K562 (cell line): ENCODE measurements around the gene SPTBN5. TPM values are rescaled to one million over a fixed set of nuclear protein-coding genes. Genes with fewer than 3 reads are reported as not detected.

Source experiments
- ATAC-seq: fragments of 200-7000 bp; cut with Tn5 transposase; 3 replicates; pipeline ENCODE4 v1.9.1; 2020; ENCODE audit warnings: moderate library complexity
- BruUV-seq: library from RNA; stranded (reverse); fragments of 400-500 nt; replicated peaks from 2 replicates; lab custom pipeline; 2021; lab: Mats Ljungman, UMichigan
- CTCF ChIA-PET: fragments of 300-600 bp; formaldehyde crosslinking; extraction: SDS; loops from one replicate; lab custom pipeline; 2021; ENCODE audit warnings: low intra/inter-chr PET ratio; lab: Yijun Ruan, JAX
- POLR2A ChIA-PET: fragments of 300-600, 350-650 bp; sonication (Branson Sonifier 250); formaldehyde crosslinking; extraction: SDS; loops from one replicate; lab custom pipeline; 2021; ENCODE audit warnings: antibody characterized with exemption, inconsistent platforms; lab: Yijun Ruan, JAX
- DNase-seq, 4 experiments: peaks; one replicate each; pipeline versions ENCODE4 v3.0.0 to v3.0.0-alpha.2; 2011 to 2018; ENCODE audit warnings: low spot score in 3 of 4, mixed read lengths in 3 of 4; ENCODE audit errors: extremely low read depth in 1 of 4
- FAIRE-seq: peaks from 2 replicates; lab custom pipeline; 2011; peaks lifted over from hg19 to GRCh38; lab: Jason Lieb, UNC
- H2AFZ ChIP-seq: 2 replicates; pipeline ENCODE4 v1.6.0; 2011; ENCODE audit warnings: low read depth, low read length, control low read depth, inconsistent platforms
- H3K27ac ChIP-seq: fragments of 200-600 bp; 3 replicates; pipeline ENCODE4 v1.8.0; 2011; ENCODE audit warnings: low read depth, mild to moderate bottlenecking, control low read depth, inconsistent platforms, low read length, moderate library complexity, mixed read lengths; ENCODE audit errors: extremely low read depth
- H3K27me3 ChIP-seq, 2 experiments: fragments of 300-600 bp in 1 of 2; 2 replicates in 1 of 2; 3 replicates in 1 of 2; pipeline versions ENCODE4 v1.6.0 to v1.8.0; 2011; ENCODE audit warnings: inconsistent platforms in 2 of 2, low read length in 2 of 2, mild to moderate bottlenecking in 1 of 2, mixed read lengths in 1 of 2, moderate library complexity in 1 of 2; ENCODE audit not compliant: control insufficient read depth in 2 of 2, insufficient read depth in 2 of 2
- H3K36me3 ChIP-seq: fragments of 300-600 bp; 3 replicates; pipeline ENCODE4 v1.8.0; 2011; ENCODE audit warnings: mild to moderate bottlenecking, low read length, inconsistent platforms; ENCODE audit not compliant: control insufficient read depth, insufficient read depth
- H3K4me1 ChIP-seq, 2 experiments: fragments of 200-600 bp in 1 of 2; replicated peaks in 1 of 2; 2 replicates in 1 of 2; 3 replicates in 1 of 2; pipeline versions ENCODE4 v1.5.1 to v1.8.0; 2011; ENCODE audit warnings: inconsistent platforms in 2 of 2, low read length in 2 of 2, mild to moderate bottlenecking in 1 of 2, mixed read lengths in 1 of 2, moderate library complexity in 1 of 2; ENCODE audit not compliant: control insufficient read depth in 2 of 2, insufficient read depth in 2 of 2
- H3K4me2 ChIP-seq: 2 replicates; pipeline ENCODE4 v1.6.1; 2011; ENCODE audit warnings: low read length, control low read depth, inconsistent platforms, mixed read lengths; ENCODE audit not compliant: insufficient read depth
- H3K4me3 ChIP-seq: fragments of 200-600 bp; sonication (generic), shearing (Covaris generic); 2 replicates; pipeline ENCODE4 v1.5.1; 2016; ENCODE audit warnings: control low read depth, inconsistent platforms
- H3K79me2 ChIP-seq: fragments of 200-600 bp; 3 replicates; pipeline ENCODE4 v1.8.0; 2011; ENCODE audit warnings: low read length, inconsistent platforms; ENCODE audit not compliant: control insufficient read depth, insufficient read depth
- H3K9ac ChIP-seq, 2 experiments: 2 replicates each; pipeline versions ENCODE4 v1.6.0 to v1.6.1; 2011; ENCODE audit warnings: low read depth in 2 of 2, low read length in 2 of 2, control low read depth in 1 of 2, inconsistent platforms in 1 of 2, mild to moderate bottlenecking in 1 of 2, mixed read lengths in 1 of 2; ENCODE audit not compliant: insufficient read depth in 1 of 2
- H3K9me1 ChIP-seq: one replicate; pipeline ENCODE4 v1.6.0; 2011; ENCODE audit warnings: inconsistent platforms, mild to moderate bottlenecking, low read length, moderate library complexity; ENCODE audit not compliant: control insufficient read depth, insufficient read depth
- H3K9me3 ChIP-seq: replicated peaks from 2 replicates; pipeline ENCODE4 v1.5.1; 2011; ENCODE audit warnings: low read depth, low read length, inconsistent platforms; ENCODE audit not compliant: control insufficient read depth, insufficient read depth
- H4K20me1 ChIP-seq: replicated peaks from 2 replicates; pipeline ENCODE4 v1.6.1; 2011; ENCODE audit warnings: low read length, inconsistent platforms, mixed read lengths; ENCODE audit not compliant: control insufficient read depth, insufficient read depth
- ATF7 ChIP-seq: fragments of 450-650 bp; IDR thresholded peaks from 2 replicates; pipeline ENCODE4 v1.7.1; 2014; ENCODE audit warnings: mild to moderate bottlenecking, moderate library complexity
- BDP1 ChIP-seq: IDR thresholded peaks from 3 replicates; pipeline ENCODE4 v1.6.1; 2011; ENCODE audit not compliant: insufficient read length, insufficient read depth
- DNMT1 ChIP-seq: fragments of 450-650 bp; IDR thresholded peaks from 2 replicates; pipeline ENCODE4 v1.6.1; 2016; ENCODE audit warnings: antibody characterized with exemption, mild to moderate bottlenecking
- EHMT2 ChIP-seq: fragments of 450-650 bp; IDR thresholded peaks from 2 replicates; pipeline ENCODE4 v1.6.1; 2018; ENCODE audit warnings: antibody characterized with exemption
- EP400 ChIP-seq: fragments of 450-650 bp; IDR thresholded peaks from 2 replicates; pipeline ENCODE4 v1.6.1; 2017; ENCODE audit warnings: antibody characterized with exemption, mild to moderate bottlenecking, moderate library complexity
- FOS ChIP-seq: IDR thresholded peaks from 3 replicates; pipeline ENCODE4 v1.6.1; 2011; ENCODE audit not compliant: insufficient read length; ENCODE audit errors: extremely low read depth
- HNRNPH1 ChIP-seq: fragments of 200-400 bp; formaldehyde crosslinking; optimal IDR thresholded peaks from 2 replicates; pipeline ENCODE3; 2017; ENCODE audit warnings: low read depth, mild to moderate bottlenecking, low read length, moderate library complexity
- JUND ChIP-seq, 2 experiments: IDR thresholded peaks; 2 replicates in 1 of 2; 3 replicates in 1 of 2; pipeline ENCODE4 v1.6.1; 2011; ENCODE audit warnings: borderline replicate concordance in 2 of 2, low read depth in 2 of 2, low read length in 2 of 2, improper control_type of control experiment in 1 of 2, missing biosample characterization in 1 of 2, missing genetic modification characterization in 1 of 2, missing genetic modification reagents in 1 of 2
- KDM1A ChIP-seq, 2 experiments: fragments of 450-650 bp; IDR thresholded peaks; 2 replicates each; pipeline ENCODE4 v1.6.1; 2016; ENCODE audit warnings: mild to moderate bottlenecking in 2 of 2
- KLF6 ChIP-seq: fragments of 250-450 bp; sonication (Bioruptor Pico); IDR thresholded peaks from 2 replicates; pipeline ENCODE4 v1.4.0; 2020; ENCODE audit warnings: mild to moderate bottlenecking, moderate library complexity, borderline replicate concordance
- NCOA2 ChIP-seq, 2 experiments: fragments of 450-650 bp; IDR thresholded peaks; 2 replicates each; pipeline ENCODE4 v1.6.1; 2018; ENCODE audit warnings: mild to moderate bottlenecking in 2 of 2, moderate library complexity in 1 of 2; ENCODE audit not compliant: partially characterized antibody in 2 of 2
- RFX5 ChIP-seq: IDR thresholded peaks from 2 replicates; pipeline ENCODE4 v1.6.1; 2011; ENCODE audit warnings: low read depth, mild to moderate bottlenecking, improper control_type of control experiment, low read length
- STAG1 ChIP-seq: sonication (generic); formaldehyde crosslinking; IDR thresholded peaks from 2 replicates; pipeline ENCODE4 v1.5.0; 2020; ENCODE audit warnings: missing genetic modification reagents, borderline replicate concordance
- TEAD1 ChIP-seq, 2 experiments: fragments of 450-650 bp in 1 of 2; sonication (generic) in 1 of 2; formaldehyde crosslinking; IDR thresholded peaks; 2 replicates each; pipeline versions ENCODE4 v1.4.0 to v1.8.0; 2020 to 2022; ENCODE audit warnings: mild to moderate bottlenecking in 2 of 2, missing genetic modification reagents in 1 of 2
- XRCC3 ChIP-seq: fragments of 450-650 bp; IDR thresholded peaks from 2 replicates; pipeline ENCODE4 v1.6.1; 2017; ENCODE audit warnings: mild to moderate bottlenecking, moderate library complexity
- ZBTB2 ChIP-seq: fragments of 450-650 bp; IDR thresholded peaks from 2 replicates; pipeline ENCODE4 v1.6.1; 2016; ENCODE audit warnings: antibody characterized with exemption
- ZNF274 ChIP-seq: IDR thresholded peaks from 2 replicates; pipeline ENCODE4 v1.6.1; 2011; ENCODE audit warnings: low read depth, mild to moderate bottlenecking, low read length, moderate library complexity, borderline replicate concordance
- ZNF347 ChIP-seq: fragments of 450-650 bp; formaldehyde crosslinking; IDR thresholded peaks from 2 replicates; pipeline ENCODE4 v1.4.0; 2020; ENCODE audit warnings: low read depth, mild to moderate bottlenecking, moderate library complexity
- ZNF79 ChIP-seq: fragments of 250-450 bp; sonication (Bioruptor Pico); IDR thresholded peaks from 2 replicates; pipeline ENCODE4 v1.4.0; 2020; ENCODE audit warnings: low read depth, mild to moderate bottlenecking, moderate library complexity
- WGBS: fragments of 100-300 bp; shearing (Covaris generic); methylation state at CpG from one replicate; pipeline ENCODE4 v1.1.6; 2016; ENCODE audit warnings: low coverage, mixed read lengths; ENCODE audit not compliant: insufficient coverage; ENCODE audit errors: missing lambda C conversion rate; 5-methylcytosine and 5-hydroxymethylcytosine counted together
- in situ Hi-C: fragments of 300-500 bp; cut with MboI; formaldehyde crosslinking; loops from 4 replicates; pipeline ENCODE4 v1.15.0; 2018; ENCODE audit warnings: inconsistent platforms, mixed read lengths
- intact Hi-C: fragments of 100-400 bp; cut with micrococcal nuclease; formaldehyde crosslinking; loops from 2 replicates; pipeline ENCODE4 v1.14.2; 2022
- polyA plus RNA-seq, 8 experiments: library from polyadenylated mRNA; depleted of rRNA in 4 of 8; stranded (reverse) in 5 of 8; unstranded in 3 of 8; fragments of >200 nt; fragmentation: Nextera tagmentation in 2 of 8; fragmentation: Illumina TruSeq in 1 of 8; extraction: Ambion mirVana in 2 of 8; extraction: Trizol in 1 of 8; gene quantifications; 2 replicates each; pipeline versions ENCODE4 v1.2.1 to v1.2.3, GENCODE V29; 2011 to 2014; ENCODE audit warnings: inconsistent platforms in 1 of 8, missing spikeins in 1 of 8
- total RNA-seq, 7 experiments: library from RNA; depleted of rRNA in 6 of 7; stranded (reverse); fragments of >200 nt in 6 of 7; fragmentation: Illumina TruSeq in 2 of 7; extraction: Trizol in 2 of 7; gene quantifications; 2 replicates each; pipeline versions ENCODE4 v1.2.1 to v1.2.3, GENCODE V29; 2011 to 2021; ENCODE audit warnings: low replicate concordance in 1 of 7
- TF ChIP-seq, protein P1 (sequence below): sonication (generic); IDR thresholded peaks from 2 replicates; pipeline ENCODE4 v1.6.1; 2016
- TF ChIP-seq, protein P2 (sequence below): IDR thresholded peaks from 2 replicates; pipeline ENCODE4 v1.6.1; 2014; ENCODE audit warnings: antibody characterized with exemption

SPTBN5 gene
- total and polyA plus RNA-seq, 9 of the 15 experiments (the other 6 are each of a cell fraction or from before 2014, with no cell fraction given), result 0.02 TPM; not detected in 8

GRCh38 chr15:41801185-41801584 lies 92.7 kb downstream of the SPTBN5 start (continued):
- TF ChIP-seq, protein P1, sequence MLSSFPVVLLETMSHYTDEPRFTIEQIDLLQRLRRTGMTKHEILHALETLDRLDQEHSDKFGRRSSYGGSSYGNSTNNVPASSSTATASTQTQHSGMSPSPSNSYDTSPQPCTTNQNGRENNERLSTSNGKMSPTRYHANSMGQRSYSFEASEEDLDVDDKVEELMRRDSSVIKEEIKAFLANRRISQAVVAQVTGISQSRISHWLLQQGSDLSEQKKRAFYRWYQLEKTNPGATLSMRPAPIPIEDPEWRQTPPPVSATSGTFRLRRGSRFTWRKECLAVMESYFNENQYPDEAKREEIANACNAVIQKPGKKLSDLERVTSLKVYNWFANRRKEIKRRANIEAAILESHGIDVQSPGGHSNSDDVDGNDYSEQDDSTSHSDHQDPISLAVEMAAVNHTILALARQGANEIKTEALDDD, result no peak
- TF ChIP-seq BDP1, result no peak
- no peak for TF ChIP-seq DNMT1
- no peak for TF ChIP-seq TEAD1 (CRISPR knock-in tag; IDR thresholded peaks at IDR 0.05)
- no peak for TF ChIP-seq XRCC3
- TF ChIP-seq ZBTB2, result no peak
- TF ChIP-seq ZNF274, result no peak
- no peak for TF ChIP-seq RFX5

DNA sequence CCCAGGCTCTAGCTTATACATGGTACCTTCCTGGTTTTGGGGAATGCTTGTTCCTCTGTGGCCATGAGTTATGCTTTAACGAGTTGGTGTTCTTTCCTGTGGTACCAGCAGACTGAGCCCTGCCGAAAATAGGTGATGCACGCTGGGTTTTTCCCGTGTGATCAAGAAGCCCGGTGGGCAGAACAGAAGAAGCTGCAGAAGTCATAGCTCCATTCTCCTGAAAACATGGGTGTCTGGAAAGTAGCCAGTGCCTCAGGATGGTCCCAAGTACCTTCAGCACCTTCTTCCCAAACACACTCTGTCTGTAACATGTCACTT lies 94.4 kb downstream of the SPTBN5 start:
- no peaks in the 10 kb centered on the region for H3K36me3 ChIP-seq
- H3K4me2 ChIP-seq, result no peak overlapping the region
- H3K4me1 ChIP-seq, result no peaks in the 10 kb centered on the region
- POLR2A ChIA-PET, result interaction anchor here (2.2 kb wide), 1 partner anchor 25 kb away, joined by 7 read pairs; the partner anchor contains the start of gene MAPKBP1
- ATAC-seq, result no peak
- no peak overlapping the region for H3K27ac ChIP-seq
- H2AFZ ChIP-seq, result no peak overlapping the region
- in situ Hi-C loops (no loop called here), intact Hi-C loops (no loop called here)
- no peaks in the 10 kb centered on the region for H3K9me3 ChIP-seq
- BruUV-seq, result no TSS peak
- H3K4me3 ChIP-seq, result no peak overlapping the region
- 64% methylated on average over 5 of the region's 5 CpGs for WGBS
- no peak overlapping the region for H3K9ac ChIP-seq
- no peaks in the 10 kb centered on the region for H3K27me3 ChIP-seq
- no peak for DNase-seq
- H3K9me1 ChIP-seq, result no peaks in the 10 kb centered on the region
- CTCF ChIA-PET, result no interaction called here
- FAIRE-seq, result no peak
- no peaks in the 10 kb centered on the region; the same call in 1 of the 2 replicates for H4K20me1 ChIP-seq
- H3K79me2 ChIP-seq, result no peaks in the 10 kb centered on the region
- TF ChIP-seq ATF7 (no peak), STAG1 (CRISPR knock-in tag) (no peak), FOS (no peak), NCOA2 (IDR thresholded peaks at IDR 0.05; ENCODE audit: partially characterized antibody in 2 of 2) (no peak), ZNF79 (CRISPR knock-in tag) (no peak), JUND (IDR thresholded peaks at IDR 0.05; ENCODE audit: borderline replicate concordance, low read depth, low read length) (no peak), JUND (tag; IDR thresholded peaks at IDR 0.05; ENCODE audit: borderline replicate concordance, low read depth, low read length) (no peak), KLF6 (CRISPR knock-in tag) (no peak), KDM1A (IDR thresholded peaks at IDR 0.05) (no peak), EP400 (no peak), EHMT2 (no peak), HNRNPH1 (no peak), ZNF347 (CRISPR knock-in tag) (no peak)
- TF ChIP-seq, protein P2, sequence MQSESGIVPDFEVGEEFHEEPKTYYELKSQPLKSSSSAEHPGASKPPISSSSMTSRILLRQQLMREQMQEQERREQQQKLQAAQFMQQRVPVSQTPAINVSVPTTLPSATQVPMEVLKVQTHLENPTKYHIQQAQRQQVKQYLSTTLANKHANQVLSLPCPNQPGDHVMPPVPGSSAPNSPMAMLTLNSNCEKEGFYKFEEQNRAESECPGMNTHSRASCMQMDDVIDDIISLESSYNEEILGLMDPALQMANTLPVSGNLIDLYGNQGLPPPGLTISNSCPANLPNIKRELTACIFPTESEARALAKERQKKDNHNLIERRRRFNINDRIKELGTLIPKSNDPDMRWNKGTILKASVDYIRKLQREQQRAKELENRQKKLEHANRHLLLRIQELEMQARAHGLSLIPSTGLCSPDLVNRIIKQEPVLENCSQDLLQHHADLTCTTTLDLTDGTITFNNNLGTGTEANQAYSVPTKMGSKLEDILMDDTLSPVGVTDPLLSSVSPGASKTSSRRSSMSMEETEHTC, result no peak
